HG03469 (cell line): ENCODE data around the gene ANXA4.
A peak's percentile ranks its signal among the peaks of the same experiment; 100 is the strongest.

ENCODE experiments used
- ATAC-seq: cut with Tn5 transposase; IDR thresholded peaks from one replicate; pipeline ENCODE4 v1.9.1; 2021; ENCODE audit warnings: mild to moderate bottlenecking, moderate library complexity, moderate number of reproducible peaks; ENCODE audit not compliant: unreplicated experiment

Gene ANXA4

DNA sequence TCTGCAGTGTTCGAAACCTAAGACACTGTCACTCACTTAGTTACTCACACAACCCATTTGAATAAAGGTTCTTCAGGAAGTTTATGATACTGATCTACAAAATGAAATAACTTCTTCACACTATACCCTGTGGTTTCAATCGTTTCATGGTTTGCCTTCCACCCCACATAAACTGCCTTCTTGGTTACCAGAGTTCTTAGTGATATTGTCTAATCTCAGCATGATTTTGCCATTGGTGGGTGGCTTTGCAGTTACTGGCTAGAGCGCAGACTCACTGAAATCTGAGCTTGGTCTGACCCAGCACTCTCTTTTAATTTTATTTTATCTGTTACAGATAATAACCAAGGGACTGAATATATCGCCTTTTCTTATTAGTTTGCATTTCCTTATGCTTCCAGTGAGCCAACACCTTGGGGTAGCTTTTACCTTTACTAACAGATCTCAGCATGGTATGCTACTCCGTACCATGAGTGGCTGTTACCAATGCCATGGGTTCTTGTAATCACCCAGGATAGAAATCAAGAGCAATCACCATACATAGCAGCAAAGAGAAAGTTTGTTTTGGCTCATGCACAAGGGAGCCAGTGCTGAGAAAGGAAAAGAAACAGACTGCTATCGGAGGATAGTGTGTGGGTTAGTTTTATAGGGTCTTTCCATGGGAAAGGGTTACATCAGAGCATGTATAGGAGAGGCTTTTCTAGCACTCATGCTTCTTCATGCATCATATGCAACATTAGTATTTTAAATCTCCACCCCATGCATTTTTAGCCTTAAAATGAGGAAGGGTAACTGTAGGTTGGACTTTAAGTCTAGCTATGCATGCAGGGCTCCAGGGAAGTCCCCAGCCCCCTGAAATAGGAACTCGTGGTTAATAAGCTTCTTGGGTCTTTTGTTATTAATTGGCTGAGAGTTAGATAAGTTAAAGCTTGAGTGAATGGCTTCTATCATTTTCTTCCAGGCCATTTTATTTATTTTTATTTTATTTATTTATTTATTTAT is 33.3 kb downstream of the ANXA4 start:
- ATAC-seq: peak; percentile 34

DNA sequence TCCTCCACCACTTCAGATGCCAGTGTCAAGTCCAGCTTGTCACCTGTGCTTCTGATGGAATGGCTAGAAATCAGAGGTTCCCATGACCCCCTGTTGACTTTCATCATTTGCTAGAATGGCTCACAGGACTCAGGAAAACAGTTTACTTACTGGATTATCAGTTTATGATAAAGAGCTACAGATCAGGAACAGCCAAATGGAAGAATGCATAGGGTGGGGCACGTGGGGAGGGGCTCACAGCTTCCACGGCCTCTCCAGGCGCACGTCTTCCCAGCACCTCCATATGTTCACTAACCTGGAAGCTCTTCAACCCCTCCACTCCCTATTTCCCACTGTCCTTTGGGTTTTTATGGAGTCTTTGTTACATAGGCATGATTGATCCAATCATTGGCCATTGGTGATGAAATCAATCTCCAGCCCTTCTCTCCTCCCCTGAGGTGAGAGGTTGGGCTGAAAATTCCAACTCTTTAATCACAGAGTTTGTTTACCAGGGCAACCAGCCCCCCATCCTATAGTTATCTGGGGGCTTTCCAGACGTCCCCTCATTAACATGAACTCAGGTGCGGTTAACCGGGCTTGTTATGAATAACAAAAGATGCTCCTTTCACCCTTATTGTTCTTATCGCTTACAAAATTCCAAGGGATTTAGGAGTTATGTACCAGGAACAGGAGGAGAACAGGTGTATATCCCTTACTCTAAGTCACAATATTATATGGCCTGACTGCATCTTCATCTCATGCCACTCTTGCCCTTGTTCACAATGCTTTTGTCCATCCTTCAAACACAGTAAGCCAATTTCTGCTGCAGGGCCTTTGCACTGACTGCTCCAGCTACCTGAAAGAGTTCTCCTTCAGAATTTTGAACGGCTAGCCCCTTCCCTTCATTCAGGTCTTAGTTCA is 35.2 kb downstream of the ANXA4 start:
- ATAC-seq: no peak

DNA sequence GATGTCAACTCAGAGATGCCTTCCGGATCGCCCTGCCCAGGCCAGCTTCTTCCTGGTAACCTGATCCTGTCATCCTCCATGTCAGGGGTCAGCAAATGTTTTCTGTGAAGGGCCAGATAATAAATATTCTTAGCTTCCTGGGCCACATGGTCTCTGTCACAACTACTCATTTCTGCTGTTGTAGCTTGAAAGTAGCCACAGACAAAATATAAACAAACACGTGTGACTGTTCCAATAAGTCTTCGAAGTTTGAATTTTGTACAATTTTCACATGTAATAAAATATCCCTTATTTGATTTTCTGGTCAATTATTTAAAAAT is 35.8 kb downstream of the ANXA4 start:
- ATAC-seq: no peak

DNA sequence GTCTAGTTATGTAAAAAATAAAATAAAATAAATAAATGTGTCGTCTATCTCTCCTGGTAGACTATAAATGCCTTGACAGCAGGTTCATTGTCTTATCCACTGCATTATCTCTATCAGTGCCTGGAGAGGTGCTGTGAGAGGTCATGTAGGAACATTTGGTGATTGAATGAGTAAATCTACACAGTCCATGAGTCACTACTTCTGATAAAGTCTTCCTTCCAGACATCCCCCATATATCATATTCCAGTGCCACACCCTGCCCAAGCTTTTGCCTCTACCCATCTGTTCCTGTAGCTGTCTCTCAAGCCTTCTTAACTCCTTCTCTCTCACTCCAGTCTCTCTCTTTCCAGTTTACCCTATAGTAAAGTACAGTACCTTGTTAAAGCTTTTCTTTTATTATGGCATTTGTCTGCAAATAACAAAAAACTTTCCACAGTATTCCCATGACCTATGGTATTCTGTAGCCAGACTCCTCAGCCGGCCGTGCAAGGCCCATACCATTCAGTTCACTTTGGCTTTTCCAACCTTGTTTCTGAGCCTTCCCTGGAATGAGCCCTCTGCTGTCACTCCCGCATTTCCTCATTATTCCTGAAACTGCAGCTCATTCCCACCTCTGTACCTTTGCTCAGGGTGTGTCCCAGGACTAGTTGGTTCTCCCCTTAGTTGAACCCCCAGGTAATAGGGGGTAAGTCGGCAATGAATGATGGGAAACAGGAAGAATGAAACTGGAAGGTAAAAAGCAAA is 37.5 kb downstream of the ANXA4 start:
- ATAC-seq: no peak

DNA sequence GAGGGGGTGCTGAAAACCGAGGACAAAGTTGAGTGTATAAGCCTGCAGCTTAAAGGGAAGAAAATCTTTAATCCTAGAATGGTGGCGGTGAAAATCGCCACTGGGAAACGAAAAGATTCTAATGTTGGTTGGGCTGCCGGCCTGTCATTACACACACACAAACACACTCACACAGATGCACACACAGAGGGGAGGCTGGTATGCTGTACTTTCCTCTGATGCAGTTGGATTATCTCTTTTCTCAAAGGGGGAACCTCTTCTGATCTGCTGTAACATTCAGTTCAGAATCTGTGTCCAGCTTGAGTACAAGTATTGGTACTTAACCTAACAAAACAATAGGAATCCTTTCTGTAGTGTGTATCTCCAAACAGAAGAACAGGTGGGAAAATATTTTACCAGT is 39.0 kb downstream of the ANXA4 start:
- no peak for ATAC-seq

DNA sequence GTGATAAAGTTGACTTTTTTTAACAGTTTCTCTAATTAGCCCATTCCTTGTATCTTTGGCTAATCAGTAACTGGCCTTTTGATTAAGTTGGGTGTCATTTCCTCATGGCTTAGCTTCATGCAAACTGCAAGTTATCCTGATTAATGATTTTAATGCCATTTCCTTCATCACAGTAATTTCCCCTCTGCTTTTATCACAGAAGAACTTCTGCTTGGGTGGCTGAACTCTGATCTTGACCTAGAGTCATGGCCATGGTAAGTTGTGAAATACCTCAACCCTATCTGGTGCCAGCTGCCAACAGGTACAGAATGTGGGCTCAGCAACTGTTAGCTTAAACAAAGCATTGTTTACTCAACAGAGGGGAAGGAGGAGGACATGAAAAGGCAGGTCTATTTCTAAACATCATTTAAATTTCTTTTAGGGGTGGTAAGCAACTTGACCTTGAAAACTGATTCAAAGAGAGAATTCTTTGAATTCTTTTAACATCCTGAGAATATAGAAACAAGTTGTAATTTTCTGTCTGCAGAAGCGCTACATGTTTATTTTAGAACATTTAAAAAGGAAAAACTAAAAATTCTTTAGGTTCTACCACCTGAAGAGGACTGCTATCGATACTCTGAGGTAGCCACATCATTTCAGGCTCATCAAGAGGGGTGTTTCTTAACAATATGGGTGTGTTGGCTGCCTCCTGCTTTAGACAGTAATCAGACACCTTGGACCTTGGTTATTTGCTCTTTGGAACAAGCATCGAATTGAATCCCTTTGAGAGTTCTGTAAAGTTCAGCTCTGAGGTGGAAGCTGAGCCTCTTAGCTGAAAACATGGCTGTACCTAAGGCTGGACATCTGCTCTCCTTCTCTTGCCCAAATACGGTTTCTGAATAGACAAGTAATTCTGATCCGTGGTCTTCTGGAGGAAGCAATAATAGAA is 39.7 kb downstream of the ANXA4 start:
- ATAC-seq: no peak

DNA sequence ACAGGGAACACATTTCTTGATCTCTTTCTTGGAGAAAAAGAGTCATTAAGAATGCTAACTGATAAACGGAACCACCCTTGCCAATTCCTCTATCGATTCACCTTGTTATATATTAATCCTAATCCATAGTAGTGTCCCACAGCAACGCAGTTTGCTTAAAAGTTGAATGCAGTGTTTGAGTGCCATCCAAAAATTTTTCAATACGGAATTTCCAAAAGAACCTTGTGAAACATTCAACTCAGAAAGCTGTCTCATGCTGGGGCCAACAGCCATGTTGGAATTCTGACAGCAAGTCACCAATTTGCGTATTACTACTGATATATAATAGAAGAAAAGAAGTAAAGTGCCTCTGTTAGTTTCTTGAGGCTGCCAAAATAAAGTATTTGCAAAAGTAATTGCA is 42.3 kb downstream of the ANXA4 start:
- ATAC-seq: no peak

DNA sequence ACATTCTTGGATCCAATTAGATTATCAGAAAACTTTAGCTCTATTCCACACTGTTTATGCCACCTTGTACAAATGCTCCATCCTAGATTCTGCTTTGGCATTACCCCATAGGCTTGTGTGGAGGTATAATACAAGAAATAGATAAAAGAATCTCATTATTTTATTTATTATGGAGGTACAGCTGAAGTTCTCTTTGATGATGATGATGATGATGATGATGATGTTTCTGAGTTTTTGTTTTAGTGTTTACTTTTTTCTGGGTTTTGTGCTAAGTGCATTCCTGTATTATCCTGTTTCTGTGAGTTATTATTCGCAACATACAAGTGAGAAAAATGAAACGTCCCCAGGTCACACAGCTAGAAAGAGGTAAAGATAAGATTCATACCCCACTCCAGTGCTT is 43.4 kb downstream of the ANXA4 start:
- ATAC-seq: no peak

DNA sequence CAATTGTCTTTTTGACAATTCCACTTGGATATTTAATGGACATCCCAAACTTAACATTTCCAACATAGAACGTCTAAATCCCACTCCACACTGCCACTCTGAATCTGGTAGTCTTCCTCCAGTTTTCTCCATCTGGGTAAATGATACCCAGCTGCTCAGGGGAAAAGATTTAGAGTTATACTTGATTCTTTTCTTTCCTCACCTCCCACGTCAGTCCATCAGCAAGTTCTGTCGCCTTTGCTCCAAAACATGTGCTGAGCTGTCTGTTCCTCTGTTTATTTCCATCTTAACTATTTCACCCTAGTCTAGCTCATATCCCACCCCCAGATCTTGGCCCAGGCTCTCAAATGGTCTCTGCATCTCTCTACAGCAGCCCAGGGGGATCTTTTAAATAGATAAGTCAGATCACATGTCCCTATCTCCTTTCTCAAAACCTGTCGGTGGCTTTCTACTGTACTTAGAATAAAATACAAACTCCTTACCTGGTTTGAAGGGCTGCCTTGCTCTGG is 44.2 kb downstream of the ANXA4 start:
- no peak for ATAC-seq

DNA sequence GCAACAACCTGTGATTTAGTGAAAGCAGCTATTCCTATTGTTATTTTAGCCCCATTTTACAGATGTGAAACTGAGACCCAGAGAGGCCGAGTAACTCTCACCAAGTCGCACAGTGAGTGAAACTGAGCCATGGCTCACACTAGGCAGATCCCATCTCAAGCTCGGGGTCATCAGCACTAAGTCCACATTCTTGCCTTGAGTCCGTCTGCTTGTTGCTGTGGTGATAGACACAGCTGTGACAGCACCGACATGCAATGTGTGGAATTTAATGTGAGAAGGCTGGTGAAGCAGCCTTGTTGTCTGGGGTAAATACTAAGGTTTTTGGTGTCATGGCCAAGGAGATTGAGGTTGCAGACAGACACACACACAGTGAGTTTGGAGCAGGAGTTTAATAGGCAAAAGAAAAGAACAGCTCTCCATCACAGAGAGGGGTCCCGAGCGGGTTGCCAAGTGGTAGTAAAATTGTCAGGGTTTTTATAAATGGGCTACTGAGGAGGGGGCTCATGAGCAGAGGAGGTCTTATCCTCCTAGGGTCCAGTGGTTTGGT is 47.3 kb downstream of the ANXA4 start:
- ATAC-seq: peak; percentile 51

DNA sequence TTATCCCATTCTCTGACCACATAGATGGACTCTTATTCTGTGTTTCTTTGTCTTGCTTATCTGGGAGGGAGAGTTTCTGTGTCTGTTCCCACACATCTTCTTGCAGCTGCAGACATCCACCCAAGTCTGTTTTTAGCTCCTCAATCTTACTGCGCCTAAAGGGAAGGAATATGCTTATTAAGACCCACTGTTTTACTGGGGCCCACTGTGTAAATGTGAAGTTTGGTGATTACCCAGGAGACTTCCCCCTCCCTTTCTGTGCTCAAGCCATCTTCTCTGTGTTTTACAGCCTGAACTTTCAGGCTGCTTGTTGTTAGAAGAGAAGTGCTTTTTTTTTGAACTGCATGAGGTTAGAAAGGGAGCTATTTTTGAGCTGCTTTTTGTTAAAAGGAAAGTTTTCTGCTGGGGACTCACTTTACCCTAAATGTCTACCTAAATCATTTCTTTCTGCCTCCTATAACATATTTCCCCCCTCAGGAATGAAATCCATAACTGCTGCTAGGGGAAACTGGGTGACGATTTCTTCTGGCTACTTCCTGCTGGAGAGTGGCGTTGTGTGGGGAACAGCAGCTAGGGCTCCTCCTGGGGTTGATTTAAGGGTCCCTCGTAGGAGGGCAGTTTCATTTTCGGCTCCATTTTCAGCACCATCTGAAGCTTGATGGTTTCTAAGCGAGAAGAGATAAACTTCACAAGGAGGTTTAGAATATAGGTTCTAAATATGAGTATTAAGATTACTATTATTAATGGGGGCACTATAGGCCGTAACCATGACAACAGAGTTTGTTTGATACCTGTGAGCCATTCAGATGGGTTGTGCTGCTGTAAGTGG is 48.1 kb downstream of the ANXA4 start:
- peak; percentile 17 for ATAC-seq

DNA sequence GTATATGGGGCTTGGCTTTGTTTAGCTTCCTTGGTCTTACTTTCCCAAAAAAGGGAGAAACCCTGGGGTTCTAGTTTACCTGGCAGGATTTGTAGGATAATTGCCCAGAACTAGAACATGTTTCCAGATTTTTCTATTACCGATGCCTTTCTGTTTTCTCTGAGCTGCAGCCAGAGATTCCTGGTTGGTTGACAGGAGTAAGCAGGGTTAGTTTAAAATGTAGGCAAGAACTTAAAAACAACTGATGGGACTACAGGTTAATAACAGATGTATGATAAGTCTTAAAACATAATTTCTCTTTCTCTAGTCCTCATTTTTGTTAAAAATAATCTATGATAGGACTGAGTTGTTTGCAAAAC is 48.6 kb downstream of the ANXA4 start:
- no peak for ATAC-seq

DNA sequence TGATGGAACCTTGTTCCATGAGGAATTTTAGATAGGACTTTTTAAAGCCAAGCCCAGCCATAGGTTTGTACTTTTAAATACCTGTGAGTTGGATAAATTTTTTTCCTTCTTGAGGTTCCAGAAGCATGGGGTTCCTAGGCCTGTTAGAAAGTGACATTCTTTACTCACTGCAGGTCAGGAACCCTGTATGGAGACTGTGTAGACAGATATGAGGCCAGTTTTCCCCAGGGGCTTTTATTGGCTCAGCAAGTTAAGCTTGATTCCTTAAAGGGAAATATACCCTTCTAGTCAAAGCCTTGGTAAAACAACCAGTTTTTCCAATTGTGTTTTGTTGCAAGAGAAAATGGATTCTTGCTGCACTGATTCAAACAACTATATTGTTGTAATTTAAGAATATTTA is 49.1 kb downstream of the ANXA4 start:
- ATAC-seq: no peak

DNA sequence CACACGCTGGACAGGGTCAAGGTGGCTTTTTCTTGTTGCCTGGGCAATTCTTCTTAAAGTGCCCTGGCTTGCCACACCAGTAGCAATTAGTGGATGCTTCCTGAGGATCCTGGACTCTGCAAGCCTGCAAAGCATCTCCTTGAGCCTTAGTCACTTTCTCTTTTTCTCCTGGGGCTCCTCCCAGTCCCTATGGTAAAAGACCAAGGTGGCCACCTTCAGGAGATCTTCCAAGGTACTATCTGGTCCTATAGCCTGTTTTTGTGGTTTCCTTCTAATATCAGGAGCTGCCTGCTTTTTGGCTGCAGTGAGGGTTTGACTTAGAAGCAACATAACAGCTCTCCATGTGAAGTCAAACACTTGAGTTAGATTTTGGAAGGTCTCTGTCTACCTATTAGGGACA is 54.2 kb downstream of the ANXA4 start:
- no peak for ATAC-seq

DNA sequence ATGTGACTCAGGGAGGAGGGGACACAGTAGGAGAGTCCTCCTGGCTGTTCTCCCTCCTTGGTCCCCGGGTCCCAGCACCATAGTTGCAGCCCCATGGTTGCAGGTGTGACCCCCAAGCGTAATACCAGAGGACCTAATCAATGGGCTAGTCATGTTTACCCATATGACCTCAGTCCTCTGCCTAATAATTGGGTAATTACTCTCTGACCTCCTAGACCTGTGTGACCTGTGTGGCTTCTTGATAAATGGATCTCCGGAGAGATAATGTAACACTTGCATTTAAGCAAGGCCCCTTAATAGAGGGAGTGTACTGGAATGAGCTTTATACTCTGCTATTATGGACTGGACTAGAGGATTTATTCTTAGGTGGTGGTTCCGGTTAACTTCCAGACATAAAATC is 55.3 kb downstream of the ANXA4 start:
- ATAC-seq: no peak

DNA sequence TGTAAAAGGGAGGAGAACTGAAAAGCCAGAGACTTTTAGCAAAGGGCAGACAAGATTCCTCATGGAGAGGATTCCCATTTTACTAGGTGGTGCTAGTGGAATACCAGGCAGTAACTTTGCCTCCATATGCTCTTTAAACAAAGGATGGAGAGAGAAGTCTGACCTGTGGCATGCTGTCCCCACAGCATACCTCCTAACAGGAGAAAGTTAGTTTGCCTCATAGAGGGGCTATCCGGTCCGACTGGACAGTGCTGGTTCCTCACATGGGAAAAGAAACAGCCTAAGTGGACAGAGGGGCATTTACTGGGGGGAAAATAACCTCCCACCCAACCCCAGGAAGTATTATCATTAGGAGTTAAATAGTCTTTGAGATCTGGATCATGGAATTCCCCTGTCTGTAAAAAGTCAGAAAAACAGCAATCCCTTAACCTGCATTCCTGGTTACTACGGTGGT is 55.9 kb downstream of the ANXA4 start:
- ATAC-seq: no peak

DNA sequence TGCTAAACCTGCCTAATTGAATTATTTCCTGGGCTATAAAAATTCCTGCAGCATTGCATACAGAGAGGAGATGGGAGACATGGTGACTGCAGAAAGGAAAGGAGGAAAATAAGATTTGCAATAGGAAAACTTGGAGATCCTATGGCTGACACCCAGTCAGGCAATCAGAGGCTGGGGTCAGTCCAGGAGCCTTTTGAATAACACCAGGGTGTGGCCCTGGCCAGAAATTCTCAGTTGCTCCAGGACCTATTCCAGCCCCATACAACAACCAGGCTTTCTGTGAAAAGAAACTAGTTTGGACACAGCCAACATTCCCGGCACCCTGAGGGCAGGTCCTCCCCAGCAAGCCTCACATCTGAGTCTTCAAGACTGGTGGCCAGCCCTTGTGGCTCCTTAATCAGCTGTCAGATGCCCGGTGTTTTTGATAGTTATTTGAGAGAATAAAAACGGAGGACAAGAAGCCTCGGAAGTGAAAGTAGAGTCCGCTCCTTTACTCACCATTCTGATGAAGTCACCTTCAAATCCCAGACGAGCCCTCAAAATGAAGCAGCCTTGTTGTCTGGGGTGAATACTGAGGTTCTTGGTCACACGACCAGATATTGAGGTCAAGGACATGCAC is 56.5 kb downstream of the ANXA4 start:
- no peak for ATAC-seq

DNA sequence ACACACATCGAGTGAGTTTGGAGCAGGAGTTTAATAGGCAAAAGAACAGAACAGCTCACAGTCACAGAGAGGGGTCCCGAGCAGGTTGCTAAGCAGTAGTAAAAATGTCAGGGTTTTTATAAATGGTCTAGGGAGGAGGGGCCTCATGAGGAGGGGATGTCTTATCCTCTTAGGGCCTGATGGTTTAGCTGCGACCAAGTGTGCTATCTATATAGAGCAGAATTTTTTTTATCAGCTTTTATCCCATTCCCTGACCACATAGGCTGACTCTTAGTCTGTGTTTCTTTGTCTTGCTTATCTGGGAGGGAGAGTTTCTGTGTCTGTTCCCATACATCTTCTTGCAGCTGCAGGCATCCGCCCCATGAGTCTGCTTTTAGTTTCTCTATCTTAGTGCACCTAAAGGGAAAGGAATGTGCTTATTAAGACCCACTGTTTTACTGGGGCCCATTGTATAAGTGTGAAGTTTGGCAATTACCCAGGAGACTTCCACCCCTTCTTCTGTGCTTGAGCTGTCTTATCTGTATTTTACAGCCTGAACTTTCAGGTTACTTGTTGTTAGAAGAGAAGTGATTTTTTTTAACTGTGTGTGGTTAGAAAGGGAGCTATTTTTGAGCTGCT is 57.1 kb downstream of the ANXA4 start:
- no peak for ATAC-seq
